Measurements from ENCODE around the gene ADCK1. TPM values are rescaled to one million over a fixed set of nuclear protein-coding genes. Genes with fewer than 3 reads are reported as not detected.

Gene ADCK1
- total RNA-seq, 2 experiments from 2014 or later: 7.1 to 8.7 TPM

GRCh38 chr14:77892890-77893484 is 93.1 kb downstream of the ADCK1 start:
- TF ChIP-seq, protein P1, sequence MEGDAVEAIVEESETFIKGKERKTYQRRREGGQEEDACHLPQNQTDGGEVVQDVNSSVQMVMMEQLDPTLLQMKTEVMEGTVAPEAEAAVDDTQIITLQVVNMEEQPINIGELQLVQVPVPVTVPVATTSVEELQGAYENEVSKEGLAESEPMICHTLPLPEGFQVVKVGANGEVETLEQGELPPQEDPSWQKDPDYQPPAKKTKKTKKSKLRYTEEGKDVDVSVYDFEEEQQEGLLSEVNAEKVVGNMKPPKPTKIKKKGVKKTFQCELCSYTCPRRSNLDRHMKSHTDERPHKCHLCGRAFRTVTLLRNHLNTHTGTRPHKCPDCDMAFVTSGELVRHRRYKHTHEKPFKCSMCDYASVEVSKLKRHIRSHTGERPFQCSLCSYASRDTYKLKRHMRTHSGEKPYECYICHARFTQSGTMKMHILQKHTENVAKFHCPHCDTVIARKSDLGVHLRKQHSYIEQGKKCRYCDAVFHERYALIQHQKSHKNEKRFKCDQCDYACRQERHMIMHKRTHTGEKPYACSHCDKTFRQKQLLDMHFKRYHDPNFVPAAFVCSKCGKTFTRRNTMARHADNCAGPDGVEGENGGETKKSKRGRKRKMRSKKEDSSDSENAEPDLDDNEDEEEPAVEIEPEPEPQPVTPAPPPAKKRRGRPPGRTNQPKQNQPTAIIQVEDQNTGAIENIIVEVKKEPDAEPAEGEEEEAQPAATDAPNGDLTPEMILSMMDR (IDR thresholded peaks at IDR 0.05): no peak
- Mint-ChIP-seq H3K27me3 (no peaks in the 10 kb centered on the region), H3K4me3 (no peak overlapping the region), H3K36me3 (ENCODE audit: low read depth) (peaks cover 78% of the 10 kb centered on the region), H3K9me3 (peaks cover 13% of the 10 kb centered on the region), H3K27ac (no peak overlapping the region), H3K4me1 (ENCODE audit: low read depth) (no peaks in the 10 kb centered on the region)
- H3K9me3 ChIP-seq (ENCODE audit: control insufficient read depth in 1 of 2, insufficient read depth in 1 of 2, low read length in 2 of 2): peaks cover 0 to 5% of the 10 kb centered on the region in 2 experiments
- no peak for ATAC-seq (ENCODE audit: poor library complexity)
- peaks cover 3% of the 10 kb centered on the region for H3K36me3 ChIP-seq (ENCODE audit: insufficient read depth, low read length)
- H3K27me3 ChIP-seq (ENCODE audit: control insufficient read depth in 1 of 2, insufficient read depth in 2 of 2, low read length in 2 of 2): no peaks in the 10 kb centered on the region
- H3K4me3 ChIP-seq (ENCODE audit: low read length): no peak overlapping the region
- no peaks in the 10 kb centered on the region for H3K4me1 ChIP-seq (ENCODE audit: insufficient read depth, low read length)
- intact Hi-C loops (cut with DNase I, micrococcal nuclease): no loop called here
- CTCF ChIA-PET: interaction anchor here (0.9 kb wide), 1 partner anchor 31 kb away, joined by 4 read pairs; no protein-coding TSS in a partner anchor
- POLR2A ChIA-PET: no interaction called here
- H3K27ac ChIP-seq (ENCODE audit: low read depth in 1 of 2, low read length in 2 of 2): no peak overlapping the region
- DNase-seq: no peak

GRCh38 chr14:77897374-77897773 is 97.5 kb downstream of the ADCK1 start:
- Mint-ChIP-seq H3K36me3 (ENCODE audit: low read depth) (peaks cover 73% of the 10 kb centered on the region), H3K9me3 (no peaks in the 10 kb centered on the region), H3K4me3 (no peak overlapping the region), H3K4me1 (ENCODE audit: low read depth) (no peaks in the 10 kb centered on the region), H3K27me3 (no peaks in the 10 kb centered on the region), H3K27ac (no peak overlapping the region)
- no peak overlapping the region for H3K27ac ChIP-seq (ENCODE audit: low read depth in 1 of 2, low read length in 2 of 2)
- H3K27me3 ChIP-seq (ENCODE audit: control insufficient read depth in 1 of 2, insufficient read depth in 2 of 2, low read length in 2 of 2): no peaks in the 10 kb centered on the region
- H3K4me3 ChIP-seq (ENCODE audit: low read length): no peak overlapping the region
- intact Hi-C loops (cut with DNase I, micrococcal nuclease): no loop called here
- no peaks in the 10 kb centered on the region for H3K36me3 ChIP-seq (ENCODE audit: insufficient read depth, low read length)
- ChIA-PET POLR2A (no interaction called here), CTCF (no interaction called here)
- no peaks in the 10 kb centered on the region for H3K9me3 ChIP-seq (ENCODE audit: control insufficient read depth in 1 of 2, insufficient read depth in 1 of 2, low read length in 2 of 2)
- DNase-seq: no peak
- no peak for ATAC-seq (ENCODE audit: poor library complexity)
- H3K4me1 ChIP-seq (ENCODE audit: insufficient read depth, low read length): no peaks in the 10 kb centered on the region
- TF ChIP-seq, protein P1 (IDR thresholded peaks at IDR 0.05): no peak

GRCh38 chr14:77902811-77903210 is 102.9 kb downstream of the ADCK1 start:
- ChIA-PET CTCF (no interaction called here), POLR2A (no interaction called here)
- Histone ChIP-seq H3K36me3 (ENCODE audit: insufficient read depth, low read length) (no peaks in the 10 kb centered on the region), H3K4me1 (ENCODE audit: insufficient read depth, low read length) (no peaks in the 10 kb centered on the region), H3K9me3 (ENCODE audit: control insufficient read depth in 1 of 2, insufficient read depth in 1 of 2, low read length in 2 of 2) (peaks cover 0 to 3% of the 10 kb centered on the region in 2 experiments), H3K27ac (ENCODE audit: low read depth in 1 of 2, low read length in 2 of 2) (no peak overlapping the region), H3K4me3 (ENCODE audit: low read length) (no peak overlapping the region), H3K27me3 (ENCODE audit: control insufficient read depth in 1 of 2, insufficient read depth in 2 of 2, low read length in 2 of 2) (no peaks in the 10 kb centered on the region)
- ATAC-seq (ENCODE audit: poor library complexity) (no peak), DNase-seq (no peak)
- no peaks in the 10 kb centered on the region for H3K27me3 Mint-ChIP-seq
- H3K36me3 Mint-ChIP-seq (ENCODE audit: low read depth): peaks cover 83% of the 10 kb centered on the region
- H3K4me1 Mint-ChIP-seq (ENCODE audit: low read depth): no peaks in the 10 kb centered on the region
- H3K9me3 Mint-ChIP-seq: no peaks in the 10 kb centered on the region
- H3K27ac Mint-ChIP-seq: no peak overlapping the region
- TF ChIP-seq, protein P1 (IDR thresholded peaks at IDR 0.05): no peak
- intact Hi-C loops (cut with DNase I, micrococcal nuclease): no loop called here
- no peak overlapping the region for H3K4me3 Mint-ChIP-seq
